NOMO-1 treated with DMSO at 0.1 percent for 48 hours (cell line): Measurements from ENCODE around the gene GPR15.

Source experiments
- DNase-seq: peaks from one replicate; lab custom pipeline; 2025; ENCODE audit not compliant: unreplicated experiment; lab: John Stamatoyannopoulos, UW

The GPR15 gene

GRCh38 chr3:98582042-98582441, 50.3 kb downstream of the GPR15 start:
- no peak for DNase-seq

DNA sequence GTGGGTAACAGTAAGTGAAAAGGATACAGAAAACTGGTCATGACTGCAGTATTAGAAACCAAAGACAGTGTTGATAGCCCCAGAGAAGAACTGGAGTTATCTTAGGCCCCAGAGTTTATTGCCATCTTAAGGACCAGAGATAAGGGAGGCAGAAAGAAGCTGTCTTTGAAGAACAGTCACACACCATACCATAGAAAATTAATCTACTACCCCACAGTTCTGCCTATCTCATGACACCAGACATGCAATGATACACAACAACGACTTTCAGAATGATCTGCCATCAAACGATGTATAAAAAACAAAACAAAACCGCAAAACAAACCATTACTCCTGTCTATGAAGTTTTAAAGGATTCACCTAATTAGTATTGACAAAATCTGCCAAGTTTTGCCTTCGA, 52.0 kb downstream of the GPR15 start:
- DNase-seq, result no peak
